ENCODE results near the gene LRRC8B. TPM values are rescaled to one million over a fixed set of nuclear protein-coding genes. Genes with fewer than 3 reads are reported as not detected.

Gene LRRC8B
- polyA plus RNA-seq, 2 of the 4 experiments (the other 2 are of a cell fraction): 3.2 to 10.3 TPM

DNA sequence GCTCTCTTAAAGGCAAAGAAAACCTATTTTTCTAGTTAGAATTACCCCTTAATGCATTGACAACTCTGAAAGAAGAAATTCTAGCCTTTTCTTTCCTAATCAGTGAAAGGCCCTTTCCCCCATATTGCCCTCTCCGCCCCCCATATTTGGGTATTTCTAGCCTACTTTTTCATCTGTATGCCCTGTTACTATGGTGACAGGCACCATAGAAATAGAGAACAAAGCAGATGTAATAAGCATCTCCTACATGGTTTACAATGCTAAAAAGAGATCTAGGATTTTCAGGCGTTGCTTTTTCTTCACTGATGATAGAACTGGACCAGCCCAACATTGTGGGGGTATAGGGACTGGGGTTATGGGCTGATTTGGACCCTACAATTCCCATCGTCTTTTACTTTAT lies 14.5 kb downstream of the LRRC8B start:
- H3K4me2 ChIP-seq: no peak overlapping the region
- H3K4me3 ChIP-seq: no peak overlapping the region
- no peak overlapping the region for H3K27ac ChIP-seq
- 91% methylated on average over 3 of the region's 3 CpGs for WGBS (ENCODE audit: missing lambda C conversion rate)
- H3K9me3 ChIP-seq: no peaks in the 10 kb centered on the region
- TF ChIP-seq, protein P1, sequence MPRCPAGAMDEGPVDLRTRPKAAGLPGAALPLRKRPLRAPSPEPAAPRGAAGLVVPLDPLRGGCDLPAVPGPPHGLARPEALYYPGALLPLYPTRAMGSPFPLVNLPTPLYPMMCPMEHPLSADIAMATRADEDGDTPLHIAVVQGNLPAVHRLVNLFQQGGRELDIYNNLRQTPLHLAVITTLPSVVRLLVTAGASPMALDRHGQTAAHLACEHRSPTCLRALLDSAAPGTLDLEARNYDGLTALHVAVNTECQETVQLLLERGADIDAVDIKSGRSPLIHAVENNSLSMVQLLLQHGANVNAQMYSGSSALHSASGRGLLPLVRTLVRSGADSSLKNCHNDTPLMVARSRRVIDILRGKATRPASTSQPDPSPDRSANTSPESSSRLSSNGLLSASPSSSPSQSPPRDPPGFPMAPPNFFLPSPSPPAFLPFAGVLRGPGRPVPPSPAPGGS (IDR thresholded peaks at IDR 0.05): no peak
- TF ChIP-seq SREBF2 (IDR thresholded peaks at IDR 0.05) (no peak), FOSL2 (IDR thresholded peaks at IDR 0.05) (no peak), FOSL2 (CRISPR knock-in tag; IDR thresholded peaks at IDR 0.05) (no peak), HDAC2 (IDR thresholded peaks at IDR 0.05) (no peak), NR3C1 (IDR thresholded peaks at IDR 0.05) (no peak), MAFK (IDR thresholded peaks at IDR 0.05; ENCODE audit: partially characterized antibody) (no peak), RAD21 (conservative IDR thresholded peaks at IDR 0.05 in 1 of 2, IDR thresholded peaks at IDR 0.05 in 1 of 2) (no peak), ZNF302 (CRISPR knock-in tag; IDR thresholded peaks at IDR 0.05) (no peak), ZC3H11A (IDR thresholded peaks at IDR 0.05) (no peak), RFX5 (IDR thresholded peaks at IDR 0.05) (no peak)
- TF ChIP-seq, protein P2, sequence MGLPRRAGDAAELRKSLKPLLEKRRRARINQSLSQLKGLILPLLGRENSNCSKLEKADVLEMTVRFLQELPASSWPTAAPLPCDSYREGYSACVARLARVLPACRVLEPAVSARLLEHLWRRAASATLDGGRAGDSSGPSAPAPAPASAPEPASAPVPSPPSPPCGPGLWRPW (IDR thresholded peaks at IDR 0.05): no peak
- ChIA-PET POLR2A (no interaction called here), CTCF (no interaction called here)
- FAIRE-seq (no peak), ATAC-seq (no peak), DNase-seq (ENCODE audit: low read depth in 1 of 2, low spot score in 1 of 2) (no peak)
- H3K4me1 ChIP-seq: no peaks in the 10 kb centered on the region

DNA sequence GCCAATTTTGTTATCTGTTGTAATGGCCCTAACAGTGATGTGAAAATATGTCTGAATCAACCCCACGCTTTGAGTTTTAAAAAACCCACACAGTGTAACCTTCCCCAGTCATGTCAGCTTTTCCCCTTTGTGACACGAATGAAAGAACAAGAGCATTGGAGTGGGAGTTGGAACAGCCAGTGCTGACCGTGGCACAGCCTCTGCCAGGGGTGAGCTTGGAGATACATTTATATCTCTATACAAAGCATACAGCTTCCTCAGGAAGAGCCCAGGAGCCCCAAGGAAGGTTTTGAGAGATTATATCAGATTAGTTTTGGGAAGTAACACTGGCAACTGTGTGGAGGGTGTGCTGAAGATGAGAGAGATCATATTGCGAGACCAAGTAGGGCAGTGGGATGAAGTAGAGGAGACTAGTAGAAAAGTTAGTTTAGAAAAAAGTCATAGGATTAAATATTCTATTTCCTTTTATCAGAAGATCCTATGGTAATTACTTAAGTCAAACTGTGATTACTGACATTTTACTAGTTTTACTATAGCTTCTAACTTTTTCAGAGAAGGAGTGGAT lies 15.9 kb downstream of the LRRC8B start:
- TF ChIP-seq ESRRA (IDR thresholded peaks at IDR 0.05; ENCODE audit: borderline replicate concordance, low read length) (no peak), FOXS1 (CRISPR knock-in tag; IDR thresholded peaks at IDR 0.05) (no peak), SREBF2 (IDR thresholded peaks at IDR 0.05) (no peak), FOSL2 (IDR thresholded peaks at IDR 0.05) (no peak), FOSL2 (CRISPR knock-in tag; IDR thresholded peaks at IDR 0.05) (no peak), ZSCAN20 (CRISPR knock-in tag; IDR thresholded peaks at IDR 0.05) (no peak), BHLHE40 (IDR thresholded peaks at IDR 0.05; ENCODE audit: low read depth, low read length) (no peak), TP53 (CRISPR knock-in tag; IDR thresholded peaks at IDR 0.05) (no peak), POLR2A (IDR thresholded peaks at IDR 0.05; ENCODE audit: low read length) (no peak), RFX5 (IDR thresholded peaks at IDR 0.05) (no peak), PHF8 (IDR thresholded peaks at IDR 0.05; ENCODE audit: borderline replicate concordance, low read depth) (no peak)
- TF ChIP-seq, protein P3, sequence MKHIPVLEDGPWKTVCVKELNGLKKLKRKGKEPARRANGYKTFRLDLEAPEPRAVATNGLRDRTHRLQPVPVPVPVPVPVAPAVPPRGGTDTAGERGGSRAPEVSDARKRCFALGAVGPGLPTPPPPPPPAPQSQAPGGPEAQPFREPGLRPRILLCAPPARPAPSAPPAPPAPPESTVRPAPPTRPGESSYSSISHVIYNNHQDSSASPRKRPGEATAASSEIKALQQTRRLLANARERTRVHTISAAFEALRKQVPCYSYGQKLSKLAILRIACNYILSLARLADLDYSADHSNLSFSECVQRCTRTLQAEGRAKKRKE (CRISPR knock-in tag; IDR thresholded peaks at IDR 0.05; ENCODE audit: low read depth): no peak
- TF ChIP-seq, protein P4, sequence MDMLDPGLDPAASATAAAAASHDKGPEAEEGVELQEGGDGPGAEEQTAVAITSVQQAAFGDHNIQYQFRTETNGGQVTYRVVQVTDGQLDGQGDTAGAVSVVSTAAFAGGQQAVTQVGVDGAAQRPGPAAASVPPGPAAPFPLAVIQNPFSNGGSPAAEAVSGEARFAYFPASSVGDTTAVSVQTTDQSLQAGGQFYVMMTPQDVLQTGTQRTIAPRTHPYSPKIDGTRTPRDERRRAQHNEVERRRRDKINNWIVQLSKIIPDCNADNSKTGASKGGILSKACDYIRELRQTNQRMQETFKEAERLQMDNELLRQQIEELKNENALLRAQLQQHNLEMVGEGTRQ (IDR thresholded peaks at IDR 0.05): no peak
- TF ChIP-seq, protein P5, sequence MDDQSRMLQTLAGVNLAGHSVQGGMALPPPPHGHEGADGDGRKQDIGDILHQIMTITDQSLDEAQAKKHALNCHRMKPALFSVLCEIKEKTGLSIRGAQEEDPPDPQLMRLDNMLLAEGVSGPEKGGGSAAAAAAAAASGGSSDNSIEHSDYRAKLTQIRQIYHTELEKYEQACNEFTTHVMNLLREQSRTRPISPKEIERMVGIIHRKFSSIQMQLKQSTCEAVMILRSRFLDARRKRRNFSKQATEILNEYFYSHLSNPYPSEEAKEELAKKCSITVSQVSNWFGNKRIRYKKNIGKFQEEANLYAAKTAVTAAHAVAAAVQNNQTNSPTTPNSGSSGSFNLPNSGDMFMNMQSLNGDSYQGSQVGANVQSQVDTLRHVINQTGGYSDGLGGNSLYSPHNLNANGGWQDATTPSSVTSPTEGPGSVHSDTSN (IDR thresholded peaks at IDR 0.05): no peak
- TF ChIP-seq, protein P6, sequence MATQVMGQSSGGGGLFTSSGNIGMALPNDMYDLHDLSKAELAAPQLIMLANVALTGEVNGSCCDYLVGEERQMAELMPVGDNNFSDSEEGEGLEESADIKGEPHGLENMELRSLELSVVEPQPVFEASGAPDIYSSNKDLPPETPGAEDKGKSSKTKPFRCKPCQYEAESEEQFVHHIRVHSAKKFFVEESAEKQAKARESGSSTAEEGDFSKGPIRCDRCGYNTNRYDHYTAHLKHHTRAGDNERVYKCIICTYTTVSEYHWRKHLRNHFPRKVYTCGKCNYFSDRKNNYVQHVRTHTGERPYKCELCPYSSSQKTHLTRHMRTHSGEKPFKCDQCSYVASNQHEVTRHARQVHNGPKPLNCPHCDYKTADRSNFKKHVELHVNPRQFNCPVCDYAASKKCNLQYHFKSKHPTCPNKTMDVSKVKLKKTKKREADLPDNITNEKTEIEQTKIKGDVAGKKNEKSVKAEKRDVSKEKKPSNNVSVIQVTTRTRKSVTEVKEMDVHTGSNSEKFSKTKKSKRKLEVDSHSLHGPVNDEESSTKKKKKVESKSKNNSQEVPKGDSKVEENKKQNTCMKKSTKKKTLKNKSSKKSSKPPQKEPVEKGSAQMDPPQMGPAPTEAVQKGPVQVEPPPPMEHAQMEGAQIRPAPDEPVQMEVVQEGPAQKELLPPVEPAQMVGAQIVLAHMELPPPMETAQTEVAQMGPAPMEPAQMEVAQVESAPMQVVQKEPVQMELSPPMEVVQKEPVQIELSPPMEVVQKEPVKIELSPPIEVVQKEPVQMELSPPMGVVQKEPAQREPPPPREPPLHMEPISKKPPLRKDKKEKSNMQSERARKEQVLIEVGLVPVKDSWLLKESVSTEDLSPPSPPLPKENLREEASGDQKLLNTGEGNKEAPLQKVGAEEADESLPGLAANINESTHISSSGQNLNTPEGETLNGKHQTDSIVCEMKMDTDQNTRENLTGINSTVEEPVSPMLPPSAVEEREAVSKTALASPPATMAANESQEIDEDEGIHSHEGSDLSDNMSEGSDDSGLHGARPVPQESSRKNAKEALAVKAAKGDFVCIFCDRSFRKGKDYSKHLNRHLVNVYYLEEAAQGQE (IDR thresholded peaks at IDR 0.05): no peak
- TF ChIP-seq, protein P7, sequence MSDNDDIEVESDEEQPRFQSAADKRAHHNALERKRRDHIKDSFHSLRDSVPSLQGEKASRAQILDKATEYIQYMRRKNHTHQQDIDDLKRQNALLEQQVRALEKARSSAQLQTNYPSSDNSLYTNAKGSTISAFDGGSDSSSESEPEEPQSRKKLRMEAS (IDR thresholded peaks at IDR 0.05): no peak
- H3K4me3 ChIP-seq: no peak overlapping the region
- FAIRE-seq: no peak
- ChIA-PET CTCF (no interaction called here), POLR2A (no interaction called here)
- ATAC-seq: no peak
- H3K4me1 ChIP-seq: peaks cover 4% of the 10 kb centered on the region; the same call in 1 of the 3 replicates
- H3K27ac ChIP-seq: no peak overlapping the region
- 96% methylated on average over 4 of the region's 4 CpGs for WGBS (ENCODE audit: missing lambda C conversion rate)
- no peak overlapping the region for H3K4me2 ChIP-seq
- no peaks in the 10 kb centered on the region for H3K9me3 ChIP-seq
- no peak for DNase-seq (ENCODE audit: low read depth in 1 of 2, low spot score in 1 of 2)

All from A549 (cell line).